GM19035 (cell line): ENCODE results near the gene SLC6A18.

ENCODE experiments used
- ATAC-seq: cut with Tn5 transposase; IDR thresholded peaks from one replicate; pipeline ENCODE4 v1.9.1; 2021; ENCODE audit not compliant: unreplicated experiment

SLC6A18 gene

DNA sequence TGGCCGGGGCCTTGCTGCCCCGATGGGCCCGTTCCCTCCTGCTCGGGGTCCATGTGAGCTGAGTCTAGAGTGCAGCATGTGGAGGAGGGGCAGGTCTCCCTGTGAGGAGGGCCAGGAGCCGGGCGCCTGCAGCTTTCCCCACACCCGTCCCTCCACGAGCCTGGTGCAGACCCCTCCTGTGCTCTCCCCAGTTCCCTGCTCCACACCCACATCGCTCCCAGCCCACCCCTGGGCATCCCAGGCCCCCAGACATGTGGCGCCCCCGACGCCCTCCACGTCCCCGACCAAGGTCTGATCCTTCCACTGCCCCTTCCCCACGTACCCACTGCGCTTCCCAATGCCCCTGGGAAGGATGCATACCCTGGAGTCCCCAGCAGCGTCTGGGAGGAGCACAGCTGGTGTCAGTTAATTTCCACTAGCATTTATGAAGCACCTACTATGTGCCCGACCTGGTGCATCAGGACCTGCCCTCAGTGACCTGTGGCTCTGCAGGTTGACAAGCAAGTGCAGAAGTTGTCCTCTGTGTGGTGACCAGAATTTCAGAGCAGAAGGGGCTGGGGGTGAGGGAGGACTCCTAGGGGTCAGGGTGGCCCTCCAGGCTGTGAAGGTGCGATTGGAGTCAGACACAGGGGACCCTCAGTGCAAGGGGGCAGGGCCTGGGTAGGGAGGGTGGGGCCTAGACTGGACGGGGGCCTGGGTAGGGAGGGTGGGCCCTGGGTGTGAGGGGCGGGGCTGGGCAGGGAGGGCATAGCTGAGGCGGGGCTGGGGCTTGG, 10.8 kb upstream of the SLC6A18 start:
- ATAC-seq, result no peak

DNA sequence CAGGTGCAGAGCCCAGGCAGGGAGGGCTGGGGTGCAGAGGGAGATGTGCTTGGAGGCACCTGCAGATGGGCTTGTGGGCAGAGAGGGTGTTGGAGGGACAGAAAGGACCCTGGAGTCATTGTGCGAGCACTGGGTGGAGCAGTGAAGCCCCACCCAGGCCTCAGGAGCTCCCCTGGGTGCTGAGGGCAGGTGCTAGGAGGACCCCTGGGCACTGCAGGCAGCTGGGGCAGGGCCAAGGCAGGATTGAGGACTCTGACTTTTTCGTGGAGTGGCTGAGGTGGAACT, 10.3 kb upstream of the SLC6A18 start:
- no peak for ATAC-seq

DNA sequence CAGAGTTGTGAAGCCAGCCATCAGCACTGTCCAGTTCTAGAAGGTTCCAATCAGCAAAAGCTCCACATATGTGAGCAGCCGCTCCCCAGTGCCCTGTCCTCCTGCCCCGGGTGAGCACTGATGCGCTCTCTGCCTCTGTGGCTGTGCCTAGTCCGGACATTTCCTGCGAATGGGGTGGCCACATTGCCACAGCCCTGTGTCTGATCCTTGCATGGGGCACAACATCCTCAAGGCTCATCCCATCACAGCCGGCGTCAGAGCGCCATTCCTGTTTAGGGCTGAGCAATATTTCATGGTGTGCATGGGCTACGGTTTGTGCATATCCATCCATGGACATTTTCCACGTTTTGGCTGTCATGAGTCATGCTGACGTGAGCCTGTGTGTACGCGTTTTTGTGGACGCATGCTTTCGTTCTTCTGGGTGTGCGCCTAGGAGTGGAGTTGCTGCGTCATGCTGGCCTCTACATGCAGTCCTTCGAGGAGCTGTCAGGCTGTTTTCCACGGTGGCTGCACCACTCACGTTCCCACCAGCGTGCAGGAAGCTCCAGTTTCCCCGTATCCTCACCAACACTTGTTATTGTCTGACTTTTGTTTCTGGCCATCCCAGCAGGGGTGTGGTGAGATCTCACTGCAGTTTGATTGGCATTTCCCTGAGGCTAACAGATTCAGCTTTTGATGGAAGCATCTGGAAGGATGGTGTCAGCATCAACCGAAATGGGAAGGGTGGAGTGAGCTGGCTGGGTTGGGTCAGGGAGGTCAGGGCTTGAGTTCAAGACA, 9.7 kb upstream of the SLC6A18 start:
- ATAC-seq, result no peak

GRCh38 chr5:1216211-1216917, 8.8 kb upstream of the SLC6A18 start:
- ATAC-seq, result no peak

GRCh38 chr5:1216918-1217295, 8.3 kb upstream of the SLC6A18 start:
- no peak for ATAC-seq

- ATAC-seq, result no peak
These were observed 7.5 kb upstream of the SLC6A18 start for GRCh38 chr5:1217596-1218206.

DNA sequence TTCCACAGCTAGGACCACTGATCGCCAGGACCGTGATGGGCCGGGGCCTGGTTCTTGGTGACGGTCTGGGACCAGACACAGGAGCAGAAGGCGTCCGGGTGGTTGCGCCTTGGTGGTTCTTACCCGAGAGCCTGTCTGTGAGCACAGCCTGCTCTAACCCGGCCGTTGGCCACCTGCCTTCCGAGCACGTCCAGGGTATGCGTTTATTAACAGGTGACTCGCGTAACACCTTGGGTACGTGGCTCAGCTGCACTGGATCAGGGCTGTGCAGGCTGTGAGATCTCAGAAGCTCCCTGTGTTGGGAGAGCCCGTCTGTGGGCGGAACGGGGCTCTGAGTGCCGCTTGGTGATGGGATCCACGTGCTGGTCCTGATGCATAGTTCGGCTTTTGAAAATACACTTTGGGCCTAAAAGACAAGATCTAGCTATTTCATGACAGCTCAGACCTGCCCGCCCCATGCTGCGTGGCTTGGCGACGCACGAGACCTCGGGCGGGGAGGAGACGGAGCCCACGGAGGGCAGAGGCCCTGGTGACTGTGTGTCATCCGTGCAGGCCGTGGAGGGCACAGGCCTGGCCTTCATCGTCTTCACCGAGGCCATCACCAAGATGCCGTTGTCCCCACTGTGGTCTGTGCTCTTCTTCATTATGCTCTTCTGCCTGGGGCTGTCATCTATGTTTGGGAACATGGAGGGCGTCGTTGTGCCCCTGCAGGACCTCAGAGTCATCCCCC, 6.7 kb upstream of the SLC6A18 start:
- ATAC-seq, result no peak

- ATAC-seq, result no peak
These were observed 5.9 kb upstream of the SLC6A18 start for GRCh38 chr5:1219098-1219767.

DNA sequence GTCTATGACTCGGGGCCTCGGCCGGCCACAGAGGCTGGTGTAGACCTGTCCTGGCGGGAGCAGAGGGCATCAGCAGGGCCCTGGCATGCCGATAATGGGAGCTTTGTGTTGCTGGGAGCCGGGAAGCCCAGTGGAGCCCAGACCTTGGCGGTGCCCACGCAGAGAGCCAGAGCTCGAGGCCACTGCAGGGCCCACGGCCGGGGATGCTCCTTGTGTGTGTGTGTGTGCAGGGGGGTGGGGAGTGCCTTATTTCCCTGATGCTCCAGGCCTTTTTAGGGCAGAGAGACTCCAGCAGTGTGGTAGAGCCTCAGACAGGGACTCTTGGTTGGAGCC, 5.4 kb upstream of the SLC6A18 start:
- no peak for ATAC-seq

DNA sequence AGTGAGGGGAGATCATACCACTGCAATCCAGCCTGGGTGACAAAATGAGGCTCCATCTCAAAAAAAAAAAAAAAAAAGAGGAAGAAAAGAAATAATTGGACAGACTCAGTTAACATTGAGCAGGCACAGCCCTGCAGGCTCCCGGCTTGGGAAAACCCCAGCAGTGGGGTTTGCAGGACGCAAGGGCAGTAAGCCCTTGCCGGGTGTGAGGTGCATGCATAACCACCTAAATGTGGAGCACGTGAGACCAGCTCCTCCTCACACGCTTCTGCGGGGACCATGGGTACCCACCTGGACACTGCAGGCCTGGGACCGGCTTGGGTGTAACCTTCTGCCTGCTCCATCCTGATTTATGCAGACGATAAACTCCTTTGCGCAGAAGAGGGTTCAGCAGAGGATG, 4.8 kb upstream of the SLC6A18 start:
- no peak for ATAC-seq

DNA sequence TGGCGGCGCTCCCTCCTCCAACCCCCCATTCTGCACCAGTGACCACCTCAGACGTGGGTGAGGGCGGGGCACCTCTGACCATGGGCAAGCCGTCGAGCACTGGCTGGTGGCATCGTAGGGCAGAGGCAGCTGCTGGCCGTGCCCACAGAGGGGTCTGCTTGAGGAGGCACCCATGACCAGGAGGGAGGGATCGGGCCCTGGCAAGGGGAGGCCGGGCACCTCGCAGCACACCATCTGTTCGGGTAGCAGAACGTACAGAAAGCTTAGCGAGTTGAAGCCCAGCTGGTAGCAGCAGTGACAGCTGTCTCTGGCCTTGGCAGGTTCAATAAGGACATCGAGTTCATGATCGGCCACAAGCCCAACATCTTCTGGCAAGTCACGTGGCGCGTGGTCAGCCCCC, 4.3 kb upstream of the SLC6A18 start:
- ATAC-seq, result no peak

DNA sequence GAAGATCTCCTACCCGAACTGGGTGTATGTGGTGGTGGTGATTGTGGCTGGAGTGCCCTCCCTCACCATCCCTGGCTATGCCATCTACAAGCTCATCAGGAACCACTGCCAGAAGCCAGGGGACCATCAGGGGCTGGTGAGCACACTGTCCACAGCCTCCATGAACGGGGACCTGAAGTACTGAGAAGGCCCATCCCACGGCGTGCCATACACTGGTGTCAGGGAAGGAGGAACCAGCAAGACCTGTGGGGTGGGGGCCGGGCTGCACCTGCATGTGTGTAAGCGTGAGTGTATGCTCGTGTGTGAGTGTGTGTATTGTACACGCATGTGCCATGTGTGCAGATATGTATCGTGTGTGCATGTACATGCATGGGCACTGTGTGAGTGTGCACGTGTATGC, 3.5 kb upstream of the SLC6A18 start:
- no peak for ATAC-seq

DNA sequence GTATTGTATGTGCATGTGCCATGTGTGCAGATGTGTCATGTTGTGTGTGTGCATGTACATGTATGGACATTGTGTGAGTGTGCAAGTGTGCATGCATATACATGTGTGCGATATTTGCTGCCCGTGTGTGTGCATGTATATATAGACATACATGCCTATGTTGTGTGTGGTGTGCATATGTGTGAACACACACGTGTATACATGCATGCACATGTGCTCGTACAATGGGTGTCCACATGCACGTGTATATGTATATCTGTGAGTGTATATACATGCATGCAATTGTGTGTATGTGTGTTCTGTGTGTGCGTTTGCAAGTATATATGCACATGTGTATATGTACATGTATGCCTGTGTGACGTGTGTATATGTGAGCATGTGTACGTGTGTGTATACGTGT, 3.0 kb upstream of the SLC6A18 start:
- no peak for ATAC-seq

- no peak for ATAC-seq
These were observed 2.4 kb upstream of the SLC6A18 start for GRCh38 chr5:1222621-1223277.

DNA sequence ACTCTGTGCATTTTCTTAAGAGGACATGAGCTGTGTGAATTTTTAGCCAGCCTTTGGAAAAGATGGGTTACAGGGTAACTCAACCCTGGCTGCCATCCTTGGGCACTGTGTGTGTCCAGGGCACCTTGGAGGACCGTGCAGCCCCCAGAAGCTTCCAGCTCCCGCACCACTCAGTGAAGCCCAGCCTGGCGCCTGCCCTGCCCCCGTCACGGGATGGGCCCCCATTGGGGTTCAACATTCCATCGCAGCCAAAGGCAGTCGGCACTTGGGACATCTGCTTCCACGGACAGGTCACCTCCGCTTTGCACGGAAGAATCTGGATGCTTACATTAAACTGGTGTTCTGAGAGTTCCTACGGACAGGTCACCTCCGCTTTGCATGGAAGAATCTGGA, 1.9 kb upstream of the SLC6A18 start:
- no peak for ATAC-seq

DNA sequence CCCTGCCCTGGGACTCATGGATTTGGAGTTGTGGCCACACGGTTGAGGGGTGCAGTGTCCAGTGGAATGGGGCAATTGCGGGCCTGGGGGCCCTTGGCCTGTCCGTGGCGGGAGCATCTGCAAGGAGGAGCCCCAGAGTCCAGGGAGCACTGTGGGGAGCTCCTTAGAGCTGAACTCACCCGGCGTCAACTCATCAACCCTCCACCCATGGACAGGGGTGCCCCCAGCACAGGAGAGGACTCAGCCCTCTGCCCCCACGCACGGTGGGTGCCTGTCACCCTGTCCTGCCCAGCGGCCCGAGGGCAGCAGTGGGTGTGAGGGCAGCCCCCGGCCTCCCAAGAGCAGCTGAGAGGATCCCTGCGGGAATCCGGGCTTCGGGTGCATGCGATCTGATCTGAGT, 550 bp upstream of the SLC6A18 start:
- no peak for ATAC-seq

DNA sequence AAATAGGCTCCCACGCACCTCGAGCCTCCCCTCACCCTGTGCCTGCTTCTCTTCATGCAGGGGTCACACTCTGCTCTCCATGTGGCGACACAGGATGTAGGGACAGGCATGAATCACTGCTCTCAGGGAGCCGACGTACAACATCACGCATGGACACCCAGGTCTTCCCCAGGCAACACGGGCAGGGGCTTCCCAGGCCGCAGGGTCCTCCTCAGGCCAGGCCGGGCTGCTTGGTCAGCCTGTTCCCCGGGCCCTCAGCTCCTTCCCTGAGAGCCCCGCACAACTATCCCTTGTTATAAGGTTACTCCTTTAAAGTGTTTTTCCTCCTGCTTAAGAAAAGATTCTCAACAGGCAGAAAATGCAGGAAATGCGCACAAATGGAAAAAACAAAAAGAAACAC, 1.1 kb downstream of the SLC6A18 start:
- no peak for ATAC-seq

DNA sequence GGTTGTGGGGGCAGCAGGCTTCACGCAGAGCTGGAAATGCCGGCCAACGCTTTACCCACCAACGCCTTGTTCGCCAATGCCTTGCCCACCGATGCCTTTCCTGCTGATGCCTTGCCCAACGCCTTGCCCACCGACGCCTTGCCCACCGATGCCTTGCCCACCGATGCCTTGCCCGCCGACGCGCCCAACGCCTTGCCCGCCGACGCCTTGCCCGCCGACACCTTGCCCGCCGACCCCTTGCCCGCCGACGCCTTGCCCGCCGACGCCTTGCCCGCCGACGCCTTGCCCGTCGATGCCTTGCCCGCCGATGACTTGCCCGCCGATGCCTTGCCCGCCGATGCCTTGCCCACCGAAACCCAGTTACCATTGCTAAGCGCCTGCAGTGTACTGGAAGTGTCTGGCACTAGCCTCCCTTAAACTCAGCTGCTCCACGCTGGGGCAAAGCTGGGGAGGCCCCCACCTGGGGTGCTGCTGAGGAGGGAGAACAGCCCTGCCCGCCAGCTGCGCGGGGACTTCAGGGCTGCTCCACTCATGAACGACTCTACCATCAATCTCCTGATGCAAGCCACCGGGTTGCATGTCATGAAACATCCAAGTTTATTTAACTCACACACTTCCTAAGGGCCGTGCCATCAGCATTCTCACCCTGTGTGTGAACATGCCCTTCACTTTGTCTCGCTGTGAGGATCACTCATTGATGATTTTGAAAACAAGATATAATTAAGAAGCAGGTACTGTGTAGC, 1.8 kb downstream of the SLC6A18 start:
- ATAC-seq, result no peak

DNA sequence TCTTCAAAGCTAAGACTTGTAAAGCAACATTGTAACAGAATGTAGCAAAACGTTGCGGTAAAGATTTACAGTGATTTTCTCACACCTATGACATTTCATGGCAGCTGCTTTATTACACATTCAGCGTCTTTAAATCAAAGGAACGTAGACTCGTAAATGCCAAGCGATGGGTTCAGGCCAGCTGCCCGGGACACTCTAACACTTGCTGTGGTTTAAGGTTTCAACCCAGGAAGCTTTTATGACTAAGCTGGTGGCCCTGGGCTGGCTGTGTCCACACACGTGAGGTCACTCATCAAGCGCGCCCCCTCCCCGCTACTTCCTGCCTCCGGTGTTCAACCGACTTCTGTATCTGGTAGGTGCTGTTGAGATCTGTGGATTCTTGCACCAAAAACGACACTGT, 2.5 kb downstream of the SLC6A18 start:
- no peak for ATAC-seq

DNA sequence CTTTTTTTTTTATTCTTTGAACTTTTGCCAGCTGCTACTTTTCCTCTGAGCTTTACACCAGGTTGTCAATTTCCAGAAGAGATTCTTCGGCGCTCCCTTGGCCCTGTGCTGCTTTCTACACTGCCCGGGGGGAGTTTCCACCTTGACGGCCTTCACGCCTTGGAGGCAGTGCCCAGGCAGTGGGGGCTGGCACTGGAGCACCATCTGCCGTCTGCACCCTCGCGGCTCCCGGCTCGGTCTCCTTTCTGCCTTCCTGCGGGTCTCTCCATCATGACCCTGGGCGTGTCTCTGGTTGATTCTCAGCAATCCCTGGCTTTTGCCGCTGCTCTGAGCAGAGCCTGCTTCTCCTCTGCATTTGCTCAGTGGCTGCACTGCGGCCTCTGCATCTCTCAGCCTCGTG, 2.9 kb downstream of the SLC6A18 start:
- no peak for ATAC-seq
